ENCODE measurements around the gene SUMO3.

DNA sequence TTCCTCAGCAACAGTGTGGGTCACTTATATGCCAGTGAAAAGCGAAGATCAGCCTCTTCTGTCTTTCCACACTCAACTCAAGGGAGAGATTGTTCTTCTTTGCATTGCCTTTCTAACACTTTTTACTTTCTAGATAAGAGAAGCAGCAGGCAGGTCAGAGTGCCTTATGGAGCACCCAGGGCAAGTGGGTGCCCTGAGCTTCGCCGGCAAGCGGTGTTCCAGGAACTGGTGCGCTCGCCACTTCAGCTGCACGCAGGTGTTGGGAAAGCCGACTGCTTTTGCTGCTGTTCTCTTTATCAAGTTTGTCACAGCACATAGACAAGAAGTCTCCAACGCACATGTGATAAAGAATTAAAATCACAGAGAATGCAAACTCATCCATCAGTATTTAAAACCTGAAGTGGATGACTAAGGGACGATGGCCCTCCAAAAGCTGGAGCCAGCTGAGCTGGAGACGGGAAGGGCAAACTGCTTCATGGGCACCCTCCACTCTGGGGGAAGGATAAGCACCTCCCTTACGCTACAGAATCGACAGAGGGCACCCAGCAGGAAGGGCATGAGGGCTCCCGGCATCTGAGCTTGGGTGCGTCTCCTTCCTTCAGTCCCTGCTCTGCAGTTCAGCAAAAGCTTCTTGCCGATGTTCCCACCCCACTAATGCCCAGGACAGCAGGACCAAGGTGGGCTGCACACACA is 36.9 kb downstream of the SUMO3 start:
- TF ChIP-seq, protein P1, sequence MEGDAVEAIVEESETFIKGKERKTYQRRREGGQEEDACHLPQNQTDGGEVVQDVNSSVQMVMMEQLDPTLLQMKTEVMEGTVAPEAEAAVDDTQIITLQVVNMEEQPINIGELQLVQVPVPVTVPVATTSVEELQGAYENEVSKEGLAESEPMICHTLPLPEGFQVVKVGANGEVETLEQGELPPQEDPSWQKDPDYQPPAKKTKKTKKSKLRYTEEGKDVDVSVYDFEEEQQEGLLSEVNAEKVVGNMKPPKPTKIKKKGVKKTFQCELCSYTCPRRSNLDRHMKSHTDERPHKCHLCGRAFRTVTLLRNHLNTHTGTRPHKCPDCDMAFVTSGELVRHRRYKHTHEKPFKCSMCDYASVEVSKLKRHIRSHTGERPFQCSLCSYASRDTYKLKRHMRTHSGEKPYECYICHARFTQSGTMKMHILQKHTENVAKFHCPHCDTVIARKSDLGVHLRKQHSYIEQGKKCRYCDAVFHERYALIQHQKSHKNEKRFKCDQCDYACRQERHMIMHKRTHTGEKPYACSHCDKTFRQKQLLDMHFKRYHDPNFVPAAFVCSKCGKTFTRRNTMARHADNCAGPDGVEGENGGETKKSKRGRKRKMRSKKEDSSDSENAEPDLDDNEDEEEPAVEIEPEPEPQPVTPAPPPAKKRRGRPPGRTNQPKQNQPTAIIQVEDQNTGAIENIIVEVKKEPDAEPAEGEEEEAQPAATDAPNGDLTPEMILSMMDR (IDR thresholded peaks at IDR 0.05): no peak
- no peak for TF ChIP-seq RAD21 (IDR thresholded peaks at IDR 0.05; ENCODE audit: low read length)
- TF ChIP-seq EZH2phosphoT487 (IDR thresholded peaks at IDR 0.05; ENCODE audit: borderline replicate concordance, low read depth): no peak
- no peak for TF ChIP-seq JUND (IDR thresholded peaks at IDR 0.05)
- TF ChIP-seq, protein P2, sequence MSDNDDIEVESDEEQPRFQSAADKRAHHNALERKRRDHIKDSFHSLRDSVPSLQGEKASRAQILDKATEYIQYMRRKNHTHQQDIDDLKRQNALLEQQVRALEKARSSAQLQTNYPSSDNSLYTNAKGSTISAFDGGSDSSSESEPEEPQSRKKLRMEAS (IDR thresholded peaks at IDR 0.05; ENCODE audit: low read depth): no peak

All from SK-N-SH (cell line).